ENCODE results near the gene SIT1. TPM values are rescaled to one million over a fixed set of nuclear protein-coding genes. Genes with fewer than 3 reads are reported as not detected.

SIT1 gene
- total RNA-seq, 1 donor from 2014 or later: not detected

DNA sequence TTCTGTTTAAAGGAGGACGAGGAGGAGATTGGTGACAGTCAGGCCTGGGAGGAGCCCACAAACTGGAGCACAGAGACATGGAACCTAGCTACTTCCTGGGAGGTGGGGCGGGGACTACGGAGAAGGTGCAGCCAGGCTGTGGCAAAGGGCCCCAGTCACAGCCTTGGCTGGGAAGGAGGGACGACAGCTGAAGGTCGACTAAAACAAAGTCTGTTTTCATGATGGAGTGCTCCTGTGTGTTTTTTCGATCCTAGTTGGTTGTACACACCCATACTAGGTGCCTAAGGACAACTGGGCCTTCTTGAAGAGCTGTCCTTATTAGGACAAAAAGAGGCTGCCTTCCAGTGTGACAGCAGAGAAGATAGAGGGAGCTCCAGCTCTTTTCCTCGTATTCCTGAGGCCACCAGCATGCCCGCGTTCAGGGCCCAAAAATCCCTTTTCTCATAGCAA, 10.3 kb upstream of the SIT1 start:
- no peak for DNase-seq (ENCODE audit: low read depth)

DNA sequence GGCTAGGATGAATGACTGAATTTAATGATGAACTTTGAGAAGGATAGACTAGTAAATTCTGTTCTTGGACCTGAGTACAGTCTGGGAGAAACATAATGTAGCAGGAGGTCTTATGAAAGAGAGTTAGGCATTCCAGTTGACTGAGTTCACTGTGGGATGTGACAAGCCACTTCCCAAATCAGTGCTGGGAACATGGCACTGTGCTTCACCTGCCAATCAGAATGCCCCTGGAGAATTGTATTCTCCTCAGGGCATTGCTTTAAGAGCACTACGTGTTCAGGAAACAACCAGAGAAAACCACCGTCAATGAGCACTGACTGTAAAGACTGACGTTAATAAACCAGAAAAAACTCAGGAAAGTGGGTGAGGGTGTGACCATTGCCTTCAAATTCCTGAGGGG, 8.6 kb upstream of the SIT1 start:
- TF ChIP-seq CTCF (conservative IDR thresholded peaks at IDR 0.05; ENCODE audit: low read depth, low read length): no peak
- DNase-seq (ENCODE audit: low read depth): no peak
- H3K4me3 ChIP-seq (ENCODE audit: low read depth, low read length): peak overlapping the region; percentile 78

More for the DNA sequence above, 10.3 kb upstream of the SIT1 start:
- TF ChIP-seq CTCF (conservative IDR thresholded peaks at IDR 0.05; ENCODE audit: low read depth, low read length): peak; percentile 57
- H3K4me3 ChIP-seq (ENCODE audit: low read depth, low read length): no peak overlapping the region

GRCh38 chr9:35658968-35659220, 8.2 kb upstream of the SIT1 start:
- DNase-seq (ENCODE audit: low read depth): no peak
- peak overlapping the region; percentile 78 for H3K4me3 ChIP-seq (ENCODE audit: low read depth, low read length)
- no peak for TF ChIP-seq CTCF (conservative IDR thresholded peaks at IDR 0.05; ENCODE audit: low read depth, low read length)

- peak; percentile 49 for TF ChIP-seq CTCF (conservative IDR thresholded peaks at IDR 0.05; ENCODE audit: low read depth, low read length)
- no peak for DNase-seq (ENCODE audit: low read depth)
Observed at GRCh38 chr9:35658137-35658967, 7.6 kb upstream of the SIT1 start, which contains the start of gene CCDC107. TSS of gene CCDC107 (plus strand) at chr9:35658292. CDS start at chr9:35658380, 88 bp downstream.

GRCh38 chr9:35657546-35658136, 6.9 kb upstream of the SIT1 start, which contains the start of gene RMRP:
TSS of gene RMRP (minus strand) at chr9:35658019.
- H3K4me3 ChIP-seq (ENCODE audit: low read depth, low read length): peak within 1 kb of the TSS; percentile 78
- peak; percentile 8 for TF ChIP-seq CTCF (conservative IDR thresholded peaks at IDR 0.05; ENCODE audit: low read depth, low read length)
- DNase-seq (ENCODE audit: low read depth): peak; percentile 95

More at GRCh38 chr9:35658137-35658967, 7.6 kb upstream of the SIT1 start, which contains the start of gene CCDC107:
- peak within 1 kb of the TSS; percentile 78 for H3K4me3 ChIP-seq (ENCODE audit: low read depth, low read length)

GRCh38 chr9:35656831-35657545, 6.3 kb upstream of the SIT1 start:
- no peak for TF ChIP-seq CTCF (conservative IDR thresholded peaks at IDR 0.05; ENCODE audit: low read depth, low read length)

More at GRCh38 chr9:35656831-35657545, 6.3 kb upstream of the SIT1 start:
- peak overlapping the region; percentile 42 for H3K4me3 ChIP-seq (ENCODE audit: low read depth, low read length)
- DNase-seq (ENCODE audit: low read depth): no peak
